Liver (tissue), 9 donors: Measurements from ENCODE around the gene IFIT1. TPM values are rescaled to one million over a fixed set of nuclear protein-coding genes. Genes with fewer than 3 reads are reported as not detected.
"Not testable (repeated sequence)": the region's sequence is repeated elsewhere in the genome, so short reads cannot be mapped to it uniquely, and the experiment has no call there.

Experiments used
- DNase-seq: peaks from one replicate; pipeline ENCODE4 v3.0.0-alpha.2; 2017; ENCODE audit warnings: low spot score
- H3K27ac ChIP-seq, 2 donors: one replicate each; pipeline ENCODE4 v1.7.0; 2013; ENCODE audit warnings: inconsistent platforms in 2 of 2, low read length in 2 of 2, control low read depth in 1 of 2, low read depth in 1 of 2, mild to moderate bottlenecking in 1 of 2
- H3K27me3 ChIP-seq, 4 donors: one replicate each; pipeline versions ENCODE4 v1.6.1 to v1.7.0; 2013; ENCODE audit warnings: low read length in 3 of 4, inconsistent platforms in 1 of 4, mild to moderate bottlenecking in 1 of 4, moderate library complexity in 1 of 4; ENCODE audit not compliant: control insufficient read depth in 4 of 4, insufficient read depth in 4 of 4
- H3K36me3 ChIP-seq, 4 donors: one replicate each; pipeline versions ENCODE4 v1.6.1 to v1.7.0; 2013; ENCODE audit warnings: low read length in 3 of 4, mild to moderate bottlenecking in 3 of 4, low read depth in 1 of 4, moderate library complexity in 1 of 4; ENCODE audit not compliant: control insufficient read depth in 4 of 4, insufficient read depth in 3 of 4
- H3K4me1 ChIP-seq, 4 donors: one replicate each; pipeline versions ENCODE4 v1.6.1 to v1.7.0; 2013; ENCODE audit warnings: low read length in 3 of 4, mild to moderate bottlenecking in 3 of 4, moderate library complexity in 1 of 4; ENCODE audit not compliant: control insufficient read depth in 4 of 4, insufficient read depth in 4 of 4
- H3K4me3 ChIP-seq, 3 donors: one replicate each; pipeline versions ENCODE4 v1.6.1 to v1.7.0; 2013; ENCODE audit warnings: low read length in 3 of 3, control low read depth in 1 of 3, low read depth in 1 of 3, mild to moderate bottlenecking in 1 of 3
- H3K9ac ChIP-seq, 2 donors: one replicate each; pipeline ENCODE4 v1.7.0; 2013; ENCODE audit warnings: low read length in 2 of 2, mild to moderate bottlenecking in 2 of 2, moderate library complexity in 2 of 2, control low read depth in 1 of 2, low read depth in 1 of 2
- H3K9me3 ChIP-seq, 4 donors: one replicate each; pipeline versions ENCODE4 v1.6.1 to v1.7.0; 2013; ENCODE audit warnings: low read length in 3 of 4; ENCODE audit not compliant: control insufficient read depth in 4 of 4
- ATF3 ChIP-seq: IDR thresholded peaks from 2 replicates; pipeline ENCODE4 v1.6.1; 2016; ENCODE audit warnings: antibody characterized with exemption
- CTCF ChIP-seq: fragments of 150-350 bp; IDR thresholded peaks from 2 replicates; pipeline ENCODE4 v1.5.1; 2017; ENCODE audit warnings: improper control_type of control experiment, low read depth, low read length; ENCODE audit not compliant: missing input control
- EGR1 ChIP-seq, 2 donors: IDR thresholded peaks; 2 replicates each; pipeline ENCODE4 v1.6.1; 2016 to 2018; ENCODE audit warnings: antibody characterized with exemption in 2 of 2, low read depth in 2 of 2
- FOXA1 ChIP-seq: IDR thresholded peaks from 2 replicates; pipeline ENCODE4 v1.6.1; 2016; ENCODE audit warnings: antibody characterized with exemption
- FOXA2 ChIP-seq: IDR thresholded peaks from 2 replicates; pipeline ENCODE4 v1.6.1; 2016; ENCODE audit warnings: antibody characterized with exemption
- HNF4A ChIP-seq, 2 donors: conservative IDR thresholded peaks; 2 replicates each; pipeline ENCODE4 v1.6.1; 2016; ENCODE audit warnings: antibody characterized with exemption in 2 of 2, mild to moderate bottlenecking in 2 of 2
- HNF4G ChIP-seq: IDR thresholded peaks from 2 replicates; pipeline ENCODE4 v1.6.1; 2016; ENCODE audit warnings: antibody characterized with exemption
- JUND ChIP-seq, 2 donors: IDR thresholded peaks; 2 replicates each; pipeline ENCODE4 v1.6.1; 2016; ENCODE audit warnings: antibody characterized with exemption in 2 of 2
- NR2F2 ChIP-seq: IDR thresholded peaks from 2 replicates; pipeline ENCODE4 v1.6.1; 2016; ENCODE audit warnings: antibody characterized with exemption
- RAD21 ChIP-seq, 2 donors: IDR thresholded peaks; 2 replicates each; pipeline ENCODE4 v1.6.1; 2016; ENCODE audit warnings: antibody characterized with exemption in 2 of 2, mild to moderate bottlenecking in 2 of 2
- REST ChIP-seq: IDR thresholded peaks from 2 replicates; pipeline ENCODE4 v1.6.1; 2016; ENCODE audit warnings: antibody characterized with exemption, mild to moderate bottlenecking
- RXRA ChIP-seq, 2 donors: IDR thresholded peaks; 2 replicates each; pipeline ENCODE4 v1.6.1; 2017 to 2018; ENCODE audit warnings: antibody characterized with exemption in 2 of 2, mild to moderate bottlenecking in 1 of 2
- SP1 ChIP-seq: IDR thresholded peaks from 2 replicates; pipeline ENCODE4 v1.6.1; 2018; ENCODE audit warnings: antibody characterized with exemption, mild to moderate bottlenecking
- TAF1 ChIP-seq: conservative IDR thresholded peaks from 2 replicates; pipeline ENCODE4 v1.6.1; 2016; ENCODE audit warnings: antibody characterized with exemption, mild to moderate bottlenecking
- YY1 ChIP-seq: IDR thresholded peaks from 2 replicates; pipeline ENCODE4 v1.6.1; 2016; ENCODE audit warnings: antibody characterized with exemption, mild to moderate bottlenecking
- WGBS: extraction: QIAGEN DNeasy Blood & Tissue Kit; methylation state at CpG from one replicate; pipeline ENCODE4 v1.1.7; 2013; 5-methylcytosine and 5-hydroxymethylcytosine counted together
- polyA plus RNA-seq, 2 donors: library from polyadenylated mRNA; stranded (reverse) in 1 of 2; unstranded in 1 of 2; fragments of 200-250 nt in 1 of 2; fragments of >200 nt in 1 of 2; fragmentation: Nextera tagmentation in 1 of 2; extraction: Ambion mirVana in 1 of 2; gene quantifications; one replicate each; pipeline versions ENCODE4 v1.2.1 to v1.2.3, GENCODE V29; 2013 to 2015
- total RNA-seq, 2 donors: library from RNA; depleted of rRNA; stranded (reverse); fragments of >200 nt; gene quantifications; one replicate each; pipeline ENCODE4 v1.2.3, GENCODE V29; 2014
- donor health status: healthy.
- donor health status: healthy.
- donor health status: healthy.
- donor health status: healthy.
- donor health status: healthy.

IFIT1 gene
- total and polyA plus RNA-seq, 4 donors: 8.1 to 17.5 (median 11.6) TPM

GRCh38 chr10:89409282-89409681, 16.9 kb downstream of the IFIT1 start:
- H3K4me3 ChIP-seq, H3K9ac ChIP-seq, H3K9me3 ChIP-seq, H3K27me3 ChIP-seq, DNase-seq, H3K36me3 ChIP-seq: not testable (repeated sequence)
- Histone ChIP-seq H3K4me1 (peaks cover 0 to 17% (median 3%) of the 10 kb centered on the region in 4 donors), H3K27ac (peak overlapping the region in 1 of 2 donors; percentile 28)
- TF ChIP-seq SP1 (peak; percentile 48), RXRA (IDR thresholded peaks at IDR 0.05) (peak in 1 of 2 donors; percentile 23), HNF4G (peak; percentile 17), HNF4A (conservative IDR thresholded peaks at IDR 0.05) (peak; percentile 71 to 84)
- 45% methylated on average over 5 of the region's 5 CpGs for WGBS

- not testable (repeated sequence) for H3K4me3 ChIP-seq, H3K9me3 ChIP-seq, H3K36me3 ChIP-seq, H3K9ac ChIP-seq, H3K27me3 ChIP-seq, DNase-seq
- Histone ChIP-seq H3K4me1 (peaks cover 0 to 20% (median 3%) of the 10 kb centered on the region in 4 donors), H3K27ac (peak overlapping the region in 1 of 2 donors; percentile 20)
- WGBS: 91% methylated on average over 5 of the region's 5 CpGs
Observed at GRCh38 chr10:89410551-89410950, 18.1 kb downstream of the IFIT1 start.

- H3K4me3 ChIP-seq, H3K27ac ChIP-seq, H3K27me3 ChIP-seq, H3K36me3 ChIP-seq, H3K9ac ChIP-seq, DNase-seq, H3K9me3 ChIP-seq: not testable (repeated sequence)
- WGBS: 82% methylated on average over 2 of the region's 2 CpGs
- peaks cover 4 to 25% (median 7%) of the 10 kb centered on the region in 4 donors for H3K4me1 ChIP-seq
Observed at GRCh38 chr10:89411135-89411534, 18.7 kb downstream of the IFIT1 start.

GRCh38 chr10:89412276-89412675, 19.9 kb downstream of the IFIT1 start:
- not testable (repeated sequence) for H3K27me3 ChIP-seq, H3K27ac ChIP-seq, H3K9me3 ChIP-seq, DNase-seq, H3K9ac ChIP-seq, H3K4me3 ChIP-seq, H3K36me3 ChIP-seq
- WGBS: 93% methylated on average over 10 of the region's 10 CpGs
- peaks cover 8 to 31% (median 12%) of the 10 kb centered on the region in 4 donors for H3K4me1 ChIP-seq

GRCh38 chr10:89413398-89413912, 21.0 kb downstream of the IFIT1 start:
- Histone ChIP-seq H3K4me1 (peaks cover 8 to 31% (median 13%) of the 10 kb centered on the region in 4 donors), H3K9me3 (no peaks in the 10 kb centered on the region), H3K4me3 (peak overlapping the region in 1 of 3 donors; percentile 88), H3K9ac (peak overlapping the region in 1 of 2 donors; percentile 96), H3K27me3 (no peaks in the 10 kb centered on the region), H3K27ac (peak overlapping the region; percentile 98), H3K36me3 (peaks cover 0 to 7% (median 0%) of the 10 kb centered on the region in 4 donors)
- no peak for DNase-seq
- 84% methylated on average over 7 of the region's 7 CpGs for WGBS
- TF ChIP-seq SP1: no peak
- no peak for TF ChIP-seq HNF4A (conservative IDR thresholded peaks at IDR 0.05)
- TF ChIP-seq JUND (IDR thresholded peaks at IDR 0.05): no peak
- no peak for TF ChIP-seq REST
- no peak for TF ChIP-seq YY1
- TF ChIP-seq EGR1 (IDR thresholded peaks at IDR 0.05; ENCODE audit: low read depth in 2 of 2): no peak
- no peak for TF ChIP-seq RXRA (IDR thresholded peaks at IDR 0.05)
- no peak for TF ChIP-seq FOXA2
- TF ChIP-seq RAD21 (IDR thresholded peaks at IDR 0.05): no peak
- TF ChIP-seq NR2F2: no peak
- TF ChIP-seq ATF3: no peak
- TF ChIP-seq TAF1: no peak
- no peak for TF ChIP-seq HNF4G
- no peak for TF ChIP-seq CTCF
- TF ChIP-seq FOXA1: no peak
